Measurements from ENCODE around the gene PAPOLB. TPM values are rescaled to one million over a fixed set of nuclear protein-coding genes. Genes with fewer than 3 reads are reported as not detected.
"Not testable (repeated sequence)": the region's sequence is repeated elsewhere in the genome, so short reads cannot be mapped to it uniquely, and the experiment has no call there.

PAPOLB gene
- 0.30 TPM for total RNA-seq

- no peak for DNase-seq
Observed at GRCh38 chr7:4861673-4862072, at the start of gene PAPOLB. Gene PAPOLB, minus strand, starts transcription at chr7:4862030. Its CDS starts 220 bp downstream, at chr7:4861810.

GRCh38 chr7:4911111-4911828 is 49.4 kb upstream of the PAPOLB start:
- no peak for DNase-seq

GRCh38 chr7:4906682-4907081 is 44.9 kb upstream of the PAPOLB start:
- DNase-seq = no peak

- no peak for DNase-seq
Observed at GRCh38 chr7:4905171-4905570, 43.3 kb upstream of the PAPOLB start.

GRCh38 chr7:4904346-4904745 is 42.5 kb upstream of the PAPOLB start:
- DNase-seq = no peak

- DNase-seq = no peak
Observed at GRCh38 chr7:4895766-4896165, 33.9 kb upstream of the PAPOLB start.

GRCh38 chr7:4894482-4894881 is 32.7 kb upstream of the PAPOLB start:
- no peak for DNase-seq

GRCh38 chr7:4893929-4894475 is 32.2 kb upstream of the PAPOLB start:
- no peak for DNase-seq

- DNase-seq = not testable (repeated sequence)
Observed at GRCh38 chr7:4893188-4893587, 31.4 kb upstream of the PAPOLB start.

GRCh38 chr7:4891522-4891921 is 29.7 kb upstream of the PAPOLB start:
- DNase-seq = not testable (repeated sequence)

- DNase-seq = no peak
Observed at GRCh38 chr7:4889682-4890081, 27.9 kb upstream of the PAPOLB start.

- no peak for DNase-seq
Observed at GRCh38 chr7:4888161-4888560, 26.3 kb upstream of the PAPOLB start.

- no peak for DNase-seq
Observed at GRCh38 chr7:4886671-4887070, 24.8 kb upstream of the PAPOLB start.

GRCh38 chr7:4885317-4885807 is 23.5 kb upstream of the PAPOLB start:
- DNase-seq = no peak

- no peak for DNase-seq
Observed at GRCh38 chr7:4884164-4884563, 22.3 kb upstream of the PAPOLB start.

GRCh38 chr7:4883372-4884144 is 21.7 kb upstream of the PAPOLB start, which contains the start of gene RADIL:
Gene RADIL, minus strand, starts transcription at chr7:4883716. Its CDS starts 5,577 bp downstream, at chr7:4878139.
- peak; percentile 77 for DNase-seq

- no peak for DNase-seq
Observed at GRCh38 chr7:4883033-4883371, 21.2 kb upstream of the PAPOLB start.

GRCh38 chr7:4882169-4883032 is 20.6 kb upstream of the PAPOLB start:
- peak; percentile 87 for DNase-seq

- no peak for DNase-seq
Observed at GRCh38 chr7:4880218-4880617, 18.4 kb upstream of the PAPOLB start.

- DNase-seq = no peak
Observed at GRCh38 chr7:4879396-4880081, 17.7 kb upstream of the PAPOLB start.
